Erythroblast (primary cell): ENCODE data around the gene ALDH3B2.

ENCODE experiments used
- GATA1 ChIP-seq: IDR thresholded peaks from 2 replicates; pipeline ENCODE4 v1.6.1; 2011; ENCODE audit warnings: low read depth, mild to moderate bottlenecking, control low read depth, low read length, moderate library complexity
- POLR2A ChIP-seq: IDR thresholded peaks from 2 replicates; pipeline ENCODE4 v1.6.1; 2011; ENCODE audit warnings: mild to moderate bottlenecking, low read length

DNA sequence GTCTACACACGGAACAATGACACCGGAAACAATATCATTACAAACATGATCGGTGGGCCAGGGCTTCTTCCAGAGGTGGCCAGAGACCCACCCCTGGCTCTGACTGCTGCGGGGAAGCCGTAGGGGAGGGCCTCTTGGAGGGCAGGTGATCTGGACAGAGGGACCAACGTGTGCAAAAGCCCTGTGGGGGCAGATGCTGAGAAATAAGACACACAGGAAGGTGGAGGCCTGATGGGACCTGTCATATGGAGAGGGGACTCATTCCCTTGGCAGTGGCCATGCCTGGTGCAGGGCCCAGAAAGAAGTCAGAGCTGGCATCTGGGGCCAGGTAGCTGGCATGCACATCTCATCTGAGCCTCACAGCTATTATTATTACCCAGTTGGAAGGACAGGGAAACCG lies 1.1 kb downstream of the ALDH3B2 start:
- TF ChIP-seq POLR2A (no peak), GATA1 (no peak)
